GM23338 (cell line): ENCODE results near the gene PARVB. TPM values are rescaled to one million over a fixed set of nuclear protein-coding genes. Genes with fewer than 3 reads are reported as not detected.
A peak's percentile ranks its signal among the peaks of the same experiment; 100 is the strongest.

Experiments
- ATAC-seq: fragments of 200-7000 bp; cut with Tn5 transposase; 3 replicates; pipeline ENCODE4 v1.9.1; 2020
- DNase-seq: peaks from one replicate; pipeline ENCODE4 v3.0.0-alpha.2; 2015; ENCODE audit warnings: low spot score
- H2AFZ ChIP-seq: fragments of 200-600 bp; sonication (generic); 2 replicates; pipeline ENCODE4 v1.8.0; 2016; ENCODE audit warnings: antibody characterized with exemption, mild to moderate bottlenecking, moderate library complexity
- H3F3A ChIP-seq: fragments of 200-600 bp; sonication (generic); replicated peaks from 2 replicates; pipeline ENCODE4 v1.8.0; 2017; ENCODE audit warnings: antibody characterized with exemption, mixed run types, low read depth
- H3K27ac ChIP-seq: fragments of 200-600 bp; sonication (generic); 2 replicates; pipeline ENCODE4 v1.6.1; 2016; ENCODE audit warnings: low read depth
- H3K27me3 ChIP-seq: fragments of 200-600 bp; sonication (generic); 2 replicates; pipeline ENCODE4 v1.8.0; 2016; ENCODE audit warnings: mild to moderate bottlenecking, mixed run types, moderate library complexity; ENCODE audit not compliant: insufficient read depth
- H3K36me3 ChIP-seq: fragments of 200-600 bp; sonication (generic); 2 replicates; pipeline ENCODE4 v1.8.0; 2016; ENCODE audit warnings: mild to moderate bottlenecking; ENCODE audit not compliant: insufficient read depth
- H3K4me1 ChIP-seq: fragments of 200-600 bp; sonication (generic); 2 replicates; pipeline ENCODE4 v1.8.0; 2016; ENCODE audit warnings: mild to moderate bottlenecking, moderate library complexity; ENCODE audit not compliant: insufficient read depth
- H3K4me2 ChIP-seq: fragments of 200-600 bp; sonication (generic); 2 replicates; pipeline ENCODE4 v1.7.1; 2017; ENCODE audit warnings: mixed run types
- H3K4me3 ChIP-seq: fragments of 200-600 bp; sonication (generic); 2 replicates; pipeline ENCODE4 v1.6.1; 2016; ENCODE audit warnings: mixed run types
- H3K79me2 ChIP-seq: fragments of 200-600 bp; sonication (generic); replicated peaks from 2 replicates; pipeline ENCODE4 v1.8.0; 2017; ENCODE audit warnings: mild to moderate bottlenecking; ENCODE audit not compliant: insufficient read depth
- H3K9me2 ChIP-seq: fragments of 200-600 bp; sonication (generic); 2 replicates; pipeline ENCODE4 v1.8.0; 2017; ENCODE audit not compliant: insufficient read depth
- H4K20me1 ChIP-seq: fragments of 200-600 bp; sonication (generic); replicated peaks from 2 replicates; pipeline ENCODE4 v1.8.0; 2017; ENCODE audit warnings: mild to moderate bottlenecking; ENCODE audit not compliant: insufficient read depth
- H3K27ac Mint-ChIP-seq: 2 replicates; pipeline ENCODE4 v1.8.0; 2020; ENCODE audit warnings: inconsistent platforms, mild to moderate bottlenecking, moderate library complexity, mixed read lengths
- H3K27me3 Mint-ChIP-seq: 3 replicates; pipeline ENCODE4 v1.8.0; 2022; ENCODE audit warnings: low read depth, mild to moderate bottlenecking, moderate library complexity, mixed read lengths, inconsistent platforms; ENCODE audit not compliant: insufficient read depth, poor library complexity
- H3K36me3 Mint-ChIP-seq: 3 replicates; pipeline ENCODE4 v1.8.0; 2021; ENCODE audit warnings: low read depth, mild to moderate bottlenecking, inconsistent platforms, moderate library complexity, mixed read lengths
- H3K4me1 Mint-ChIP-seq: 3 replicates; pipeline ENCODE4 v1.8.0; 2020; ENCODE audit warnings: mild to moderate bottlenecking, inconsistent platforms, mixed read lengths
- H3K4me3 Mint-ChIP-seq: 3 replicates; pipeline ENCODE4 v1.8.0; 2021; ENCODE audit warnings: moderate library complexity, mild to moderate bottlenecking, inconsistent platforms, mixed read lengths
- H3K9me3 Mint-ChIP-seq: 3 replicates; pipeline ENCODE4 v1.8.0; 2020; ENCODE audit warnings: moderate library complexity, mild to moderate bottlenecking, inconsistent platforms, mixed read lengths
- CREB1 ChIP-seq: fragments of 250-450 bp; sonication (Bioruptor Pico); IDR thresholded peaks from 2 replicates; pipeline ENCODE4 v1.5.0; 2020; ENCODE audit warnings: low read depth, mild to moderate bottlenecking, moderate library complexity
- CTCF ChIP-seq, 2 experiments: fragments of 200-600 bp in 1 of 2; sonication (generic) in 1 of 2; conservative IDR thresholded peaks; 2 replicates each; pipeline versions ENCODE4 v1.5.1 to v1.6.1; 2016 to 2017; ENCODE audit warnings: antibody characterized with exemption in 2 of 2, low read depth in 2 of 2, mild to moderate bottlenecking in 2 of 2, moderate library complexity in 1 of 2
- ETS1 ChIP-seq: IDR thresholded peaks from 2 replicates; pipeline ENCODE4 v1.6.1; 2016; ENCODE audit warnings: antibody characterized with exemption
- EZH2 ChIP-seq: fragments of 200-600 bp; sonication (generic); IDR thresholded peaks from one replicate; pipeline ENCODE4 v1.8.0; 2017; ENCODE audit warnings: antibody characterized with exemption, mild to moderate bottlenecking, low read depth; ENCODE audit not compliant: unreplicated experiment
- EZH2phosphoT487 ChIP-seq: fragments of 200-600 bp; sonication (generic); IDR thresholded peaks from one replicate; pipeline ENCODE4 v1.8.1; 2018; ENCODE audit warnings: antibody characterized with exemption; ENCODE audit not compliant: unreplicated experiment
- JUNB ChIP-seq: IDR thresholded peaks from one replicate; pipeline ENCODE4 v1.6.1; 2016; ENCODE audit warnings: antibody characterized with exemption; ENCODE audit not compliant: unreplicated experiment
- NANOG ChIP-seq: IDR thresholded peaks from 2 replicates; pipeline ENCODE4 v1.6.1; 2016; ENCODE audit warnings: antibody characterized with exemption, borderline replicate concordance
- POLR2AphosphoS5 ChIP-seq: IDR thresholded peaks from 2 replicates; pipeline ENCODE4 v1.6.1; 2016; ENCODE audit warnings: antibody characterized with exemption, low read depth
- STAT1 ChIP-seq: IDR thresholded peaks from one replicate; pipeline ENCODE4 v1.6.1; 2016; ENCODE audit warnings: antibody characterized with exemption; ENCODE audit not compliant: unreplicated experiment
- ZNF114 ChIP-seq: fragments of 250-450 bp; sonication (Bioruptor Pico); IDR thresholded peaks from 2 replicates; pipeline ENCODE4 v1.5.0; 2020; ENCODE audit warnings: mild to moderate bottlenecking, moderate library complexity
- ZNF331 ChIP-seq: fragments of 250-450 bp; sonication (Bioruptor Pico); IDR thresholded peaks from 2 replicates; pipeline ENCODE4 v1.5.0; 2020; ENCODE audit warnings: low read depth, mild to moderate bottlenecking, moderate library complexity
- ZNF462 ChIP-seq: fragments of 250-450 bp; sonication (Bioruptor Pico); IDR thresholded peaks from 2 replicates; pipeline ENCODE4 v1.5.0; 2020; ENCODE audit warnings: mild to moderate bottlenecking, moderate library complexity
- polyA plus RNA-seq: library from polyadenylated mRNA; unstranded; fragments of >200 nt; fragmentation: Nextera tagmentation; extraction: Ambion mirVana; gene quantifications from 2 replicates; pipeline ENCODE4 v1.2.1, GENCODE V29; 2016
- total RNA-seq: library from RNA; depleted of rRNA; stranded (reverse); fragments of >200 nt; shearing (Covaris generic); gene quantifications from 2 replicates; pipeline ENCODE4 v1.2.3, GENCODE V29; 2014
- TF ChIP-seq, protein P1 (sequence below): IDR thresholded peaks from one replicate; pipeline ENCODE4 v1.6.1; 2018; ENCODE audit warnings: antibody characterized with exemption; ENCODE audit not compliant: unreplicated experiment

PARVB gene
- total and polyA plus RNA-seq, 2 experiments from 2014 or later: 4.3 to 7.7 TPM

DNA sequence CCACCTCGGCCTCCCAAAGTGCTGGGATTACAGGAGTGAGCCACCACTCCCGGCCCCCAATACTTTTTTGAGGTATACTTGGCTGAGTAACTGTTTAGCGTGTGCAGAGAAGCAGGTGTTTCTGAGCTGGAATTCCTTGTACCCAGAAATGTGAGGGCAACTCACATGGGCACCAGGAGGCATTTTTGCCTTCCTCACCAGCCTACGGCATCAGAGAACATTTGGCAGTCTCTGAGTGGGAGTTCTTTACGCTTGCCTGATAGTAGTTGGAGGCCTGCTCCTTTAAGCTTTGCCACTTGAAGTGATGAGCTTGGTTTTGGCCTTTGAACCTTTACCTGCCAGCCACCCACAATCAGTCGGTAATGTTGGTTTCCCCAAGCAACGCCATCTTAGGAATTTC is 9.2 kb downstream of the PARVB start:
- Histone ChIP-seq H3K4me3 (no peak overlapping the region), H3F3A (no peaks in the 10 kb centered on the region), H3K36me3 (no peaks in the 10 kb centered on the region), H3K79me2 (peaks cover 3% of the 10 kb centered on the region; the same call in 1 of the 2 replicates), H3K4me1 (no peaks in the 10 kb centered on the region), H2AFZ (no peak overlapping the region), H4K20me1 (no peaks in the 10 kb centered on the region), H3K4me2 (0 out of 2 replicates have a peak overlapping the region, but pooled peaks have one; percentile 35), H3K27me3 (no peaks in the 10 kb centered on the region), H3K27ac (0 out of 2 replicates have a peak overlapping the region, but pooled peaks have one; percentile 10), H3K9me2 (no peaks in the 10 kb centered on the region)
- ATAC-seq (no peak), DNase-seq (no peak)
- Mint-ChIP-seq H3K36me3 (no peaks in the 10 kb centered on the region), H3K9me3 (no peaks in the 10 kb centered on the region), H3K4me1 (peaks cover 6% of the 10 kb centered on the region), H3K27me3 (peaks cover 3% of the 10 kb centered on the region), H3K27ac (no peak overlapping the region), H3K4me3 (no peak overlapping the region)
- TF ChIP-seq POLR2AphosphoS5 (no peak), CREB1 (CRISPR knock-in tag) (no peak), ZNF331 (no peak), EZH2phosphoT487 (no peak), CTCF (conservative IDR thresholded peaks at IDR 0.05; ENCODE audit: low read depth in 2 of 2) (no peak), NANOG (no peak), ZNF114 (CRISPR knock-in tag) (no peak), STAT1 (no peak), EZH2 (no peak), JUNB (no peak), ETS1 (no peak), ZNF462 (CRISPR knock-in tag) (no peak)
- TF ChIP-seq, protein P1, sequence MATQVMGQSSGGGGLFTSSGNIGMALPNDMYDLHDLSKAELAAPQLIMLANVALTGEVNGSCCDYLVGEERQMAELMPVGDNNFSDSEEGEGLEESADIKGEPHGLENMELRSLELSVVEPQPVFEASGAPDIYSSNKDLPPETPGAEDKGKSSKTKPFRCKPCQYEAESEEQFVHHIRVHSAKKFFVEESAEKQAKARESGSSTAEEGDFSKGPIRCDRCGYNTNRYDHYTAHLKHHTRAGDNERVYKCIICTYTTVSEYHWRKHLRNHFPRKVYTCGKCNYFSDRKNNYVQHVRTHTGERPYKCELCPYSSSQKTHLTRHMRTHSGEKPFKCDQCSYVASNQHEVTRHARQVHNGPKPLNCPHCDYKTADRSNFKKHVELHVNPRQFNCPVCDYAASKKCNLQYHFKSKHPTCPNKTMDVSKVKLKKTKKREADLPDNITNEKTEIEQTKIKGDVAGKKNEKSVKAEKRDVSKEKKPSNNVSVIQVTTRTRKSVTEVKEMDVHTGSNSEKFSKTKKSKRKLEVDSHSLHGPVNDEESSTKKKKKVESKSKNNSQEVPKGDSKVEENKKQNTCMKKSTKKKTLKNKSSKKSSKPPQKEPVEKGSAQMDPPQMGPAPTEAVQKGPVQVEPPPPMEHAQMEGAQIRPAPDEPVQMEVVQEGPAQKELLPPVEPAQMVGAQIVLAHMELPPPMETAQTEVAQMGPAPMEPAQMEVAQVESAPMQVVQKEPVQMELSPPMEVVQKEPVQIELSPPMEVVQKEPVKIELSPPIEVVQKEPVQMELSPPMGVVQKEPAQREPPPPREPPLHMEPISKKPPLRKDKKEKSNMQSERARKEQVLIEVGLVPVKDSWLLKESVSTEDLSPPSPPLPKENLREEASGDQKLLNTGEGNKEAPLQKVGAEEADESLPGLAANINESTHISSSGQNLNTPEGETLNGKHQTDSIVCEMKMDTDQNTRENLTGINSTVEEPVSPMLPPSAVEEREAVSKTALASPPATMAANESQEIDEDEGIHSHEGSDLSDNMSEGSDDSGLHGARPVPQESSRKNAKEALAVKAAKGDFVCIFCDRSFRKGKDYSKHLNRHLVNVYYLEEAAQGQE: no peak
